Ishikawa (cell line): ENCODE data around the gene TRIM2.

ENCODE experiments used
- CEBPB ChIP-seq: IDR thresholded peaks from 2 replicates; pipeline ENCODE4 v1.6.1; 2012
- CREB1 ChIP-seq: IDR thresholded peaks from 2 replicates; pipeline ENCODE4 v1.6.1; 2012; ENCODE audit warnings: low read depth
- EGR1 ChIP-seq: IDR thresholded peaks from 2 replicates; pipeline ENCODE4 v1.6.1; 2012
- EP300 ChIP-seq: IDR thresholded peaks from 2 replicates; pipeline ENCODE4 v1.6.1; 2012; ENCODE audit warnings: borderline replicate concordance
- FOXM1 ChIP-seq: IDR thresholded peaks from 2 replicates; pipeline ENCODE4 v1.6.1; 2012; ENCODE audit warnings: low read depth, borderline replicate concordance
- MAX ChIP-seq: IDR thresholded peaks from 2 replicates; pipeline ENCODE4 v1.6.1; 2012
- NFIC ChIP-seq: IDR thresholded peaks from 2 replicates; pipeline ENCODE4 v1.6.1; 2012
- RAD21 ChIP-seq: IDR thresholded peaks from 2 replicates; pipeline ENCODE4 v1.6.1; 2012; ENCODE audit warnings: low read depth
- REST ChIP-seq: IDR thresholded peaks from 2 replicates; pipeline ENCODE4 v1.6.1; 2012; ENCODE audit warnings: low read depth, mild to moderate bottlenecking
- TAF1 ChIP-seq: IDR thresholded peaks from 2 replicates; pipeline ENCODE4 v1.6.1; 2012; ENCODE audit warnings: low read depth, mild to moderate bottlenecking
- TCF12 ChIP-seq: IDR thresholded peaks from 2 replicates; pipeline ENCODE4 v1.6.1; 2012; ENCODE audit warnings: low read depth
- TEAD4 ChIP-seq: IDR thresholded peaks from 2 replicates; pipeline ENCODE4 v1.6.1; 2012
- USF1 ChIP-seq: IDR thresholded peaks from 2 replicates; pipeline ENCODE4 v1.6.1; 2012
- YY1 ChIP-seq: IDR thresholded peaks from 2 replicates; pipeline ENCODE4 v1.6.1; 2012; ENCODE audit warnings: low read depth
- ZBTB7A ChIP-seq: IDR thresholded peaks from 2 replicates; pipeline ENCODE4 v1.6.1; 2012; ENCODE audit warnings: low read depth

TRIM2 gene

GRCh38 chr4:153227469-153228075 lies 23.3 kb downstream of the TRIM2 start:
- no peak for TF ChIP-seq TAF1
- TF ChIP-seq REST: no peak
- TF ChIP-seq MAX: no peak
- TF ChIP-seq YY1: no peak
- no peak for TF ChIP-seq CREB1
- no peak for TF ChIP-seq RAD21
- TF ChIP-seq CEBPB: no peak
- no peak for TF ChIP-seq USF1
- TF ChIP-seq EGR1: no peak
- no peak for TF ChIP-seq TEAD4

- no peak for TF ChIP-seq FOXM1
- TF ChIP-seq REST: no peak
- TF ChIP-seq TCF12: no peak
- no peak for TF ChIP-seq MAX
- TF ChIP-seq RAD21: no peak
- TF ChIP-seq TAF1: no peak
- no peak for TF ChIP-seq TEAD4
- TF ChIP-seq NFIC: no peak
- TF ChIP-seq ZBTB7A: no peak
- TF ChIP-seq CREB1: no peak
- TF ChIP-seq YY1: no peak
- no peak for TF ChIP-seq USF1
- no peak for TF ChIP-seq CEBPB
- no peak for TF ChIP-seq EGR1
- TF ChIP-seq EP300: no peak
Measured at GRCh38 chr4:153228512-153229140, 24.4 kb downstream of the TRIM2 start.

GRCh38 chr4:153229545-153229944 lies 25.3 kb downstream of the TRIM2 start:
- TF ChIP-seq CEBPB: no peak
- TF ChIP-seq TCF12: no peak
- TF ChIP-seq EGR1: no peak
- TF ChIP-seq FOXM1: no peak
- TF ChIP-seq REST: no peak
- no peak for TF ChIP-seq TEAD4
- TF ChIP-seq USF1: no peak
- no peak for TF ChIP-seq TAF1
- TF ChIP-seq ZBTB7A: no peak
- TF ChIP-seq NFIC: no peak

- TF ChIP-seq ZBTB7A (no peak), EGR1 (no peak), REST (peak; percentile 47), MAX (no peak), TCF12 (peak; percentile 61; the same call in 1 of the 2 replicates), RAD21 (peak; percentile 73), TEAD4 (peak; percentile 74), YY1 (no peak), EP300 (no peak), FOXM1 (no peak)
Measured at GRCh38 chr4:153232768-153233167, 28.5 kb downstream of the TRIM2 start.
